SK-N-SH (cell line): Measurements from ENCODE around the gene WWC1.

Experiments used
- EZH2phosphoT487 ChIP-seq: fragments of 200-600 bp; sonication (generic); IDR thresholded peaks from 2 replicates; pipeline ENCODE4 v1.6.1; 2017; ENCODE audit warnings: low read depth, mixed run types, mild to moderate bottlenecking, antibody characterized with exemption, moderate library complexity, borderline replicate concordance
- POLR2AphosphoS5 ChIP-seq: IDR thresholded peaks from 2 replicates; pipeline ENCODE4 v1.6.1; 2012; ENCODE audit warnings: low read depth, low read length
- YY1 ChIP-seq: IDR thresholded peaks from 2 replicates; pipeline ENCODE4 v1.4.0; 2012; ENCODE audit warnings: low read depth, mild to moderate bottlenecking
- TF ChIP-seq, protein P1 (sequence below): fragments of 200-600 bp; sonication (generic); IDR thresholded peaks from 2 replicates; pipeline ENCODE4 v1.6.1; 2017; ENCODE audit warnings: antibody characterized with exemption, mild to moderate bottlenecking, moderate library complexity
- TF ChIP-seq, protein P2 (sequence below): IDR thresholded peaks from 2 replicates; pipeline ENCODE4 v1.6.1; 2012; ENCODE audit warnings: mild to moderate bottlenecking, low read depth, low read length, moderate library complexity

DNA sequence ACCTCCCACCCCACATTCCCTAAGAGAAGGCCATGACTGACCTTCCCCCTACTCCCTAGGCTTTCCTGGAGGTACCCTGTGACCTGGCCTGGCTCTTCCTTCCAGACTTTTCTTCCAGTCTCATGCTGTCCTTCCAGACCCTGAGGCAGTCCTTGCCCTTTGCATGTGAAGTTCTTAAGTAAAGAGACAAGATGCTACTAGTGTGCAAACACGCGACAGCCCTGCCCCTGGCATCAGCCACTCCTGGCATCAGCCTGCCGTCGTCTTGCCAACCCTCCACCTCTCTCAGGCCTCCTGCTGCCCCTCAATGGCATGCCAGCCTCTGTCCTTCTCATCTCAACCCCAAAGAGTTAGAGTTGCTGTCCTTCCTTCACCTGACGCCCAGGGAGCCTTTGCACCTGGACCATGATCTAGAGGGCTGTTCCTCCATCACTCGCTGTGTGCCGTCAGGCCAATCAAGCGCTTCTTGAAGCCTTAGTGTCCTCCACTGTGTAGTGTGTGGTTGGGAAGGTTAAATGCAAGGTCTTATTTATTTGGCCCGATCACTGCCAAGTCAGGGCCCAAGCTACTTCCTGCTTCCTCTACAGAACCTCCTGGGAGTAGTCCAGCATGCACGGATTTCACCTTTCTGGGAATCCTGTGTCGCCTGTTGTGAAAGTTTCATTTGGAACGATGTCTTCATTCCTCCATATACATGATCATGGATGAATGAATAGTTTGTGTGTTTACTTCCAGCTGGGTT, 61.9 kb downstream of the WWC1 start:
- TF ChIP-seq, protein P1, sequence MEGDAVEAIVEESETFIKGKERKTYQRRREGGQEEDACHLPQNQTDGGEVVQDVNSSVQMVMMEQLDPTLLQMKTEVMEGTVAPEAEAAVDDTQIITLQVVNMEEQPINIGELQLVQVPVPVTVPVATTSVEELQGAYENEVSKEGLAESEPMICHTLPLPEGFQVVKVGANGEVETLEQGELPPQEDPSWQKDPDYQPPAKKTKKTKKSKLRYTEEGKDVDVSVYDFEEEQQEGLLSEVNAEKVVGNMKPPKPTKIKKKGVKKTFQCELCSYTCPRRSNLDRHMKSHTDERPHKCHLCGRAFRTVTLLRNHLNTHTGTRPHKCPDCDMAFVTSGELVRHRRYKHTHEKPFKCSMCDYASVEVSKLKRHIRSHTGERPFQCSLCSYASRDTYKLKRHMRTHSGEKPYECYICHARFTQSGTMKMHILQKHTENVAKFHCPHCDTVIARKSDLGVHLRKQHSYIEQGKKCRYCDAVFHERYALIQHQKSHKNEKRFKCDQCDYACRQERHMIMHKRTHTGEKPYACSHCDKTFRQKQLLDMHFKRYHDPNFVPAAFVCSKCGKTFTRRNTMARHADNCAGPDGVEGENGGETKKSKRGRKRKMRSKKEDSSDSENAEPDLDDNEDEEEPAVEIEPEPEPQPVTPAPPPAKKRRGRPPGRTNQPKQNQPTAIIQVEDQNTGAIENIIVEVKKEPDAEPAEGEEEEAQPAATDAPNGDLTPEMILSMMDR: no peak
- TF ChIP-seq YY1 (no peak), POLR2AphosphoS5 (no peak), EZH2phosphoT487 (no peak)
- TF ChIP-seq, protein P2, sequence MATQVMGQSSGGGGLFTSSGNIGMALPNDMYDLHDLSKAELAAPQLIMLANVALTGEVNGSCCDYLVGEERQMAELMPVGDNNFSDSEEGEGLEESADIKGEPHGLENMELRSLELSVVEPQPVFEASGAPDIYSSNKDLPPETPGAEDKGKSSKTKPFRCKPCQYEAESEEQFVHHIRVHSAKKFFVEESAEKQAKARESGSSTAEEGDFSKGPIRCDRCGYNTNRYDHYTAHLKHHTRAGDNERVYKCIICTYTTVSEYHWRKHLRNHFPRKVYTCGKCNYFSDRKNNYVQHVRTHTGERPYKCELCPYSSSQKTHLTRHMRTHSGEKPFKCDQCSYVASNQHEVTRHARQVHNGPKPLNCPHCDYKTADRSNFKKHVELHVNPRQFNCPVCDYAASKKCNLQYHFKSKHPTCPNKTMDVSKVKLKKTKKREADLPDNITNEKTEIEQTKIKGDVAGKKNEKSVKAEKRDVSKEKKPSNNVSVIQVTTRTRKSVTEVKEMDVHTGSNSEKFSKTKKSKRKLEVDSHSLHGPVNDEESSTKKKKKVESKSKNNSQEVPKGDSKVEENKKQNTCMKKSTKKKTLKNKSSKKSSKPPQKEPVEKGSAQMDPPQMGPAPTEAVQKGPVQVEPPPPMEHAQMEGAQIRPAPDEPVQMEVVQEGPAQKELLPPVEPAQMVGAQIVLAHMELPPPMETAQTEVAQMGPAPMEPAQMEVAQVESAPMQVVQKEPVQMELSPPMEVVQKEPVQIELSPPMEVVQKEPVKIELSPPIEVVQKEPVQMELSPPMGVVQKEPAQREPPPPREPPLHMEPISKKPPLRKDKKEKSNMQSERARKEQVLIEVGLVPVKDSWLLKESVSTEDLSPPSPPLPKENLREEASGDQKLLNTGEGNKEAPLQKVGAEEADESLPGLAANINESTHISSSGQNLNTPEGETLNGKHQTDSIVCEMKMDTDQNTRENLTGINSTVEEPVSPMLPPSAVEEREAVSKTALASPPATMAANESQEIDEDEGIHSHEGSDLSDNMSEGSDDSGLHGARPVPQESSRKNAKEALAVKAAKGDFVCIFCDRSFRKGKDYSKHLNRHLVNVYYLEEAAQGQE: no peak
